Spleen (tissue), 7 donors: ENCODE results near the gene PTPRO.
A peak's percentile ranks its signal among the peaks of the same experiment; 100 is the strongest.

Experiments used
- POLR2A ChIP-seq, 3 donors: fragments of 450-650 bp; IDR thresholded peaks; one replicate each; pipeline ENCODE4 v1.5.1; 2017; ENCODE audit warnings: antibody characterized with exemption in 3 of 3, mild to moderate bottlenecking in 1 of 3
- TF ChIP-seq, protein P1 (sequence below), 11 experiments: fragments of 200-600 bp in 7 of 11; fragments of 450-650 bp in 4 of 11; sonication (generic) in 4 of 11; IDR thresholded peaks in 8 of 11; conservative IDR thresholded peaks in 3 of 11; 1 replicate in 7 of 11; 2 replicates in 4 of 11; pipeline versions ENCODE4 v1.4.0 to v1.8.0; 2016 to 2021; ENCODE audit warnings: antibody characterized with exemption in 11 of 11, inconsistent platforms in 4 of 11, mild to moderate bottlenecking in 1 of 11
- donor health status: DM: no; HTN: no; CAD: no; lungs with moderate emphysema.
- donor health status: DM: no; HTN: no; CAD: no.
- donor health status: DM: no; HTN: no; CAD: no.

DNA sequence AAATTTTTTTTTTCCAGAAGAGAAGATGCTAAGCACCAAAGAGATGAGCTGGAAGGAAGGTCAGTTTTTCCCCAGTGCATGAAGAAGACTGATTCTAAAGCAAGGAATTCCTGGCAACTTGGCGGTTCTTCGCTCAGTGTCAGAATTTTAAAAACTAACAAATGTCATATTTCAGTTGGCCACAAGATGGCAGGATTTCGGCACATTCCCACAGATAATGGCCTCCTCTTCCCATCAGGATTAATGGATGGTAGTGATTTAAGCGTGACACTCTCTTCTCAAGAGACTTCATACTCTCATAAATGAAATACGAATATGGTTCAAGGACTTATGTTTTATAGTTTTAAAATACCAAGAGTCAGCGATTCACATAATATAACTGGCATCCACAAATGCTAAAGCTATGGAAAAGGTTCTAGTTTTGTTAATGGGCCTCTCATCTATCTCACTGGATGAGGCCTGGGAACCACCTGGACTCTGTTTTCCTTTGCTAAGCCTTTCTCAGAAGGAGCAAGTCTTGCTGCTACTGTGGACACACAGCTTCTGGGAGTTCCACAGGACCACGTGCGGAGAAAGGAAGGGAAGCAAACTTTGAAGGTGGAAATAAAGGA is 46.1 kb upstream of the PTPRO start:
- TF ChIP-seq, protein P1, sequence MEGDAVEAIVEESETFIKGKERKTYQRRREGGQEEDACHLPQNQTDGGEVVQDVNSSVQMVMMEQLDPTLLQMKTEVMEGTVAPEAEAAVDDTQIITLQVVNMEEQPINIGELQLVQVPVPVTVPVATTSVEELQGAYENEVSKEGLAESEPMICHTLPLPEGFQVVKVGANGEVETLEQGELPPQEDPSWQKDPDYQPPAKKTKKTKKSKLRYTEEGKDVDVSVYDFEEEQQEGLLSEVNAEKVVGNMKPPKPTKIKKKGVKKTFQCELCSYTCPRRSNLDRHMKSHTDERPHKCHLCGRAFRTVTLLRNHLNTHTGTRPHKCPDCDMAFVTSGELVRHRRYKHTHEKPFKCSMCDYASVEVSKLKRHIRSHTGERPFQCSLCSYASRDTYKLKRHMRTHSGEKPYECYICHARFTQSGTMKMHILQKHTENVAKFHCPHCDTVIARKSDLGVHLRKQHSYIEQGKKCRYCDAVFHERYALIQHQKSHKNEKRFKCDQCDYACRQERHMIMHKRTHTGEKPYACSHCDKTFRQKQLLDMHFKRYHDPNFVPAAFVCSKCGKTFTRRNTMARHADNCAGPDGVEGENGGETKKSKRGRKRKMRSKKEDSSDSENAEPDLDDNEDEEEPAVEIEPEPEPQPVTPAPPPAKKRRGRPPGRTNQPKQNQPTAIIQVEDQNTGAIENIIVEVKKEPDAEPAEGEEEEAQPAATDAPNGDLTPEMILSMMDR (IDR thresholded peaks at IDR 0.05 in 8 of 11, conservative IDR thresholded peaks at IDR 0.05 in 3 of 11), result peak in 9 of 11 experiments; percentile 40 to 68 (median 51)
- TF ChIP-seq POLR2A (IDR thresholded peaks at IDR 0.05), result no peak
